ENCODE data around the gene TERT. TPM values are rescaled to one million over a fixed set of nuclear protein-coding genes. Genes with fewer than 3 reads are reported as not detected.
"Not testable (repeated sequence)": the region's sequence is repeated elsewhere in the genome, so short reads cannot be mapped to it uniquely, and the experiment has no call there.

TERT gene
- total and polyA plus RNA-seq, 2 of the 8 experiments (the other 6 are each of a cell fraction or from before 2014, with no cell fraction given): 13.1 to 23.1 TPM

DNA sequence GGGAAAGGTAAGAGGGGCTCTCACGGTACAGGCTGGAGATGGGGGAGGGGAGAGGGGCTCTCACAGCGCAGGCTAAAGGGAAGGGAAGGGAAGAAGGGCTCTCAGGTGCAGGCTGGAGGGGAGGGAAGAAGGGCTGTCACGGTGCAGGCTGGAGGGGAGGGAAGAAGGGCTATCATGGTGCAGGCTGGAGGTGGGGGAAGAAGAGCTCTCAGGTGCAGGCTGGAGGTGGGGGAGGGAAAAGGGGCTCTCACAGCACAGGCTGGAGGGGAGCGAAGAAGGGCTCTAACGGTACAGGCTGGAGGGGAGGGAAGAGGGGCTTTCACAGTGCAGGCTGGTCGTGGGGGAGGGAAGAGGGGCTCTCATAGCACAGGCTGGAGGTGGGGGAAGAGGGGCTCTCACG is 65.0 kb downstream of the TERT start (continued):
- no peak for TF ChIP-seq NANOG (IDR thresholded peaks at IDR 0.05; ENCODE audit: insufficient read depth, low read depth, low read length, poor library complexity, severe bottlenecking)
- TF ChIP-seq GTF2F1 (IDR thresholded peaks at IDR 0.05; ENCODE audit: borderline replicate concordance, low read depth, low read length): no peak
- TF ChIP-seq ZNF274 (IDR thresholded peaks at IDR 0.05; ENCODE audit: borderline replicate concordance, extremely low read depth, low read length): no peak
- TF ChIP-seq TCF12 (IDR thresholded peaks at IDR 0.05; ENCODE audit: low read depth, low read length): no peak
- TF ChIP-seq TAF7 (optimal IDR thresholded peaks at IDR 0.05; ENCODE audit: borderline replicate concordance, low read depth, low read length): no peak
- TF ChIP-seq CHD1 (IDR thresholded peaks at IDR 0.05; ENCODE audit: low read depth, low read length): no peak

DNA sequence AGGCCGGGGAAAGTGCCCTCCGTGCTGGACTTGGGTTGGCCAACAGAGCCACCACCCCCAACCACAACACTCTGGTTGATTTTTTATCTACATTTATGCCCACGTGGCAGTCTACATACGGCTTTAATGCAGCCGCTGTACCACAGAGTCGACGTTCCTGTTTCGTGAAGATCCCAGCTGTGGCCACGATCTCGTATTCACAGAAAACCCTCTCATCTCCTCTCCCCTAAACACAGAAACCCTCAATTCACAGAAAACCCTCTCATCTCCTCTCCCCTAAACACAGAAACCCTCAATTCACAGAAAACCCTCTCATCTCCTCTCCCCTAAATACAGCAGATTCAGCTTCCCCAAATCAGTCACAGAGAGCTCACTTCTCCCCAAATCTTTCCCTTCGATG is 65.8 kb downstream of the TERT start:
- not testable (repeated sequence) for H3K36me3 ChIP-seq (ENCODE audit: control insufficient read depth in 2 of 4, insufficient read depth in 4 of 4, low read length in 3 of 4); FAIRE-seq; H2AFZ ChIP-seq (ENCODE audit: low read length); H4K20me1 ChIP-seq (replicated peaks in 1 of 2; ENCODE audit: control insufficient read depth in 1 of 2, insufficient read depth in 2 of 2, low read length in 2 of 2); H3K18ac ChIP-seq (ENCODE audit: extremely low read depth, low read length); H3K79me2 ChIP-seq (ENCODE audit: control insufficient read depth in 1 of 2, insufficient read depth in 2 of 2, low read length in 2 of 2); H2AK5ac ChIP-seq (ENCODE audit: low read depth, low read length); H3K23ac ChIP-seq (ENCODE audit: insufficient read length); H3K4me3 ChIP-seq (ENCODE audit: extremely low read depth in 1 of 4, insufficient read depth in 2 of 4, low read depth in 3 of 4, low read length in 4 of 4); H4K8ac ChIP-seq (ENCODE audit: extremely low read depth, insufficient read depth, low read length); H3K4me1 ChIP-seq (replicated peaks in 1 of 4; ENCODE audit: control insufficient read depth in 3 of 4, insufficient read depth in 4 of 4, low read length in 3 of 4); H2BK20ac ChIP-seq (ENCODE audit: low read length); DNase-seq (ENCODE audit: low read depth in 1 of 2, low spot score in 2 of 2); H3K27ac ChIP-seq (ENCODE audit: low read depth, low read length); H3K9ac ChIP-seq (replicated peaks in 1 of 4; ENCODE audit: extremely low read depth in 1 of 4, low read depth in 3 of 4, low read length in 3 of 4); H2BK120ac ChIP-seq (replicated peaks; ENCODE audit: low read depth, low read length); H3K4ac ChIP-seq (replicated peaks; ENCODE audit: insufficient read length, low read depth, low read length); H3K23me2 ChIP-seq (ENCODE audit: low read depth, low read length); H3K79me1 ChIP-seq (ENCODE audit: low read depth, low read length); H4K91ac ChIP-seq (replicated peaks; ENCODE audit: insufficient read length, low read length); H3K56ac ChIP-seq (replicated peaks; ENCODE audit: insufficient read length, low read depth, low read length); H3K14ac ChIP-seq (ENCODE audit: insufficient read length); H2BK5ac ChIP-seq (ENCODE audit: low read depth, low read length); H4K5ac ChIP-seq (ENCODE audit: insufficient read length, low read depth, low read length); H3K4me2 ChIP-seq (ENCODE audit: insufficient read depth in 1 of 2, low read depth in 2 of 2, low read length in 2 of 2); H2BK12ac ChIP-seq (ENCODE audit: low read depth, low read length); H3K9me3 ChIP-seq (ENCODE audit: insufficient read depth in 2 of 2, low read depth in 1 of 2, low read length in 1 of 2); H3K27me3 ChIP-seq (replicated peaks in 1 of 4; ENCODE audit: control insufficient read depth in 3 of 4, extremely low read depth in 1 of 4, insufficient read depth in 3 of 4, low read length in 3 of 4); H2BK15ac ChIP-seq (ENCODE audit: low read length)
- ChIA-PET POLR2A (ENCODE audit: partially characterized antibody) (interaction anchor here (0.7 kb wide), 1 partner anchor 75 kb away, joined by 3 read pairs; no protein-coding TSS in a partner anchor), CTCF (ENCODE audit: partially characterized antibody) (interaction anchor here (1.2 to 1.5 kb wide), 3 partner anchors 9 to 60 kb away, joined by 3 to 5 read pairs (median 3); no protein-coding TSS in a partner anchor)
- WGBS, 2 experiments (ENCODE audit: extremely low coverage in 1 of 2, insufficient coverage in 1 of 2, insufficient read length in 1 of 2, insufficient replicate concordance in 2 of 2, low coverage in 1 of 2, low lambda C conversion rate in 2 of 2, missing lambda C conversion rate in 1 of 2): 91% methylated on average over 11 of the region's 11 CpGs; no CpG with 5 or more reads in 1 of the 2 experiments
